H1 (cell line): ENCODE measurements around the gene ROR1. TPM values are rescaled to one million over a fixed set of nuclear protein-coding genes. Genes with fewer than 3 reads are reported as not detected.

ENCODE experiments used
- CTCF ChIA-PET: fragments of 300-600 bp; sonication (Branson Sonifier 250); formaldehyde crosslinking; loops from one replicate; lab custom pipeline; 2021; ENCODE audit not compliant: partially characterized antibody; lab: Charles Lee
- POLR2A ChIA-PET: fragments of 300-600 bp; sonication (Branson Sonifier 250); formaldehyde crosslinking; loops from one replicate; lab custom pipeline; 2021; ENCODE audit warnings: inconsistent platforms; ENCODE audit not compliant: partially characterized antibody; lab: Charles Lee
- DNase-seq, 2 experiments: peaks; one replicate each; pipeline versions ENCODE4 v3.0.0 to v3.0.0-alpha.2; 2010 to 2022; ENCODE audit warnings: low spot score in 2 of 2, low read depth in 1 of 2, mixed read lengths in 1 of 2
- FAIRE-seq: peaks from 2 replicates; lab custom pipeline; 2011; peaks lifted over from hg19 to GRCh38; lab: Jason Lieb, UNC
- H2AFZ ChIP-seq: 2 replicates; pipeline ENCODE4 v1.8.1; 2012; ENCODE audit warnings: low read length, inconsistent platforms
- H2AK5ac ChIP-seq: 2 replicates; pipeline ENCODE4 v1.6.1; 2013; ENCODE audit warnings: low read depth, low read length
- H2BK120ac ChIP-seq: replicated peaks from 2 replicates; pipeline ENCODE3; 2013; ENCODE audit warnings: low read depth, low read length, inconsistent platforms
- H2BK12ac ChIP-seq: 2 replicates; pipeline ENCODE4 v1.6.1; 2013; ENCODE audit warnings: low read depth, low read length
- H2BK15ac ChIP-seq: 2 replicates; pipeline ENCODE4 v1.6.1; 2013; ENCODE audit warnings: low read length
- H2BK20ac ChIP-seq: 2 replicates; pipeline ENCODE4 v1.6.1; 2013; ENCODE audit warnings: low read length
- H2BK5ac ChIP-seq: 2 replicates; pipeline ENCODE4 v1.6.1; 2013; ENCODE audit warnings: low read depth, low read length
- H3K14ac ChIP-seq: 2 replicates; pipeline ENCODE4 v1.6.1; 2013; ENCODE audit warnings: inconsistent platforms; ENCODE audit not compliant: insufficient read length
- H3K18ac ChIP-seq: 2 replicates; pipeline ENCODE4 v1.6.1; 2013; ENCODE audit warnings: low read length; ENCODE audit errors: extremely low read depth
- H3K23ac ChIP-seq: 2 replicates; pipeline ENCODE4 v1.6.1; 2013; ENCODE audit warnings: inconsistent platforms; ENCODE audit not compliant: insufficient read length
- H3K23me2 ChIP-seq: 2 replicates; pipeline ENCODE4 v1.6.1; 2013; ENCODE audit warnings: low read depth, low read length
- H3K27ac ChIP-seq: 2 replicates; pipeline ENCODE4 v1.6.1; 2011; ENCODE audit warnings: low read depth, low read length, inconsistent platforms
- H3K27me3 ChIP-seq, 4 experiments: replicated peaks in 1 of 4; 1 replicate in 1 of 4; 2 replicates in 3 of 4; pipeline versions ENCODE4 v1.6.1 to v1.8.1; 2011 to 2013; ENCODE audit warnings: low read length in 3 of 4, mild to moderate bottlenecking in 3 of 4, inconsistent platforms in 2 of 4, mixed read lengths in 2 of 4, moderate library complexity in 1 of 4; ENCODE audit not compliant: control insufficient read depth in 3 of 4, insufficient read depth in 3 of 4; ENCODE audit errors: extremely low read depth in 1 of 4
- H3K36me3 ChIP-seq, 4 experiments: 2 replicates each; pipeline versions ENCODE4 v1.6.1 to v1.8.1; 2011 to 2013; ENCODE audit warnings: mild to moderate bottlenecking in 4 of 4, low read length in 3 of 4, moderate library complexity in 2 of 4, control low read depth in 1 of 4, inconsistent platforms in 1 of 4; ENCODE audit not compliant: insufficient read depth in 4 of 4, control insufficient read depth in 2 of 4
- H3K4ac ChIP-seq: replicated peaks from 2 replicates; pipeline ENCODE3; 2013; ENCODE audit warnings: low read length, low read depth, mixed read lengths, inconsistent platforms; ENCODE audit not compliant: insufficient read length
- H3K4me1 ChIP-seq, 4 experiments: replicated peaks in 1 of 4; 1 replicate in 1 of 4; 2 replicates in 3 of 4; pipeline versions ENCODE4 v1.6.1 to v1.8.1; 2011 to 2013; ENCODE audit warnings: low read length in 3 of 4, inconsistent platforms in 2 of 4, mixed read lengths in 1 of 4; ENCODE audit not compliant: insufficient read depth in 4 of 4, control insufficient read depth in 3 of 4
- H3K4me2 ChIP-seq, 2 experiments: 2 replicates each; pipeline versions ENCODE4 v1.6.1 to v1.8.1; 2011 to 2013; ENCODE audit warnings: low read depth in 2 of 2, low read length in 2 of 2, control low read depth in 1 of 2, inconsistent platforms in 1 of 2, mild to moderate bottlenecking in 1 of 2; ENCODE audit not compliant: insufficient read depth in 1 of 2
- H3K4me3 ChIP-seq, 4 experiments: fragments of 200-600, 300-600 bp in 1 of 4; sonication (generic), shearing (Covaris generic), sonication (Bioruptor Twin) in 1 of 4; 2 replicates each; pipeline versions ENCODE4 v1.5.1 to v1.8.1; 2011 to 2016; ENCODE audit warnings: low read length in 4 of 4, low read depth in 3 of 4, control low read depth in 2 of 4, inconsistent platforms in 2 of 4, mild to moderate bottlenecking in 2 of 4, mixed read lengths in 1 of 4, moderate library complexity in 1 of 4; ENCODE audit not compliant: insufficient read depth in 2 of 4; ENCODE audit errors: extremely low read depth in 1 of 4
- H3K56ac ChIP-seq: replicated peaks from 2 replicates; pipeline ENCODE3; 2013; ENCODE audit warnings: low read depth, mild to moderate bottlenecking, mixed read lengths, low read length, inconsistent platforms; ENCODE audit not compliant: insufficient read length
- H3K79me1 ChIP-seq: 2 replicates; pipeline ENCODE4 v1.6.1; 2013; ENCODE audit warnings: low read depth, low read length, control low read depth
- H3K79me2 ChIP-seq, 2 experiments: 2 replicates each; pipeline versions ENCODE4 v1.6.1 to v1.8.1; 2012 to 2013; ENCODE audit warnings: low read length in 2 of 2, mild to moderate bottlenecking in 2 of 2, inconsistent platforms in 1 of 2; ENCODE audit not compliant: insufficient read depth in 2 of 2, control insufficient read depth in 1 of 2
- H3K9ac ChIP-seq, 4 experiments: replicated peaks in 1 of 4; 1 replicate in 1 of 4; 2 replicates in 3 of 4; pipeline versions ENCODE4 v1.6.1 to v1.8.1; 2011 to 2013; ENCODE audit warnings: low read depth in 3 of 4, low read length in 3 of 4, control low read depth in 2 of 4, mild to moderate bottlenecking in 2 of 4, moderate library complexity in 2 of 4, inconsistent platforms in 1 of 4; ENCODE audit errors: extremely low read depth in 1 of 4
- H3K9me3 ChIP-seq, 2 experiments: 2 replicates each; pipeline versions ENCODE4 v1.6.1 to v1.8.1; 2012 to 2013; ENCODE audit warnings: mild to moderate bottlenecking in 2 of 2, moderate library complexity in 2 of 2, control low read depth in 1 of 2, inconsistent platforms in 1 of 2, low read depth in 1 of 2, low read length in 1 of 2, mixed read lengths in 1 of 2; ENCODE audit not compliant: insufficient read depth in 2 of 2
- H4K20me1 ChIP-seq, 2 experiments: replicated peaks in 1 of 2; 2 replicates each; pipeline versions ENCODE3 to v1.8.1; 2011 to 2013; ENCODE audit warnings: inconsistent platforms in 2 of 2, low read length in 2 of 2, mild to moderate bottlenecking in 1 of 2; ENCODE audit not compliant: insufficient read depth in 2 of 2, control insufficient read depth in 1 of 2
- H4K5ac ChIP-seq: 2 replicates; pipeline ENCODE4 v1.6.1; 2013; ENCODE audit warnings: low read length, low read depth, mixed read lengths, inconsistent platforms; ENCODE audit not compliant: insufficient read length
- H4K8ac ChIP-seq: 2 replicates; pipeline ENCODE4 v1.8.0; 2013; ENCODE audit warnings: mild to moderate bottlenecking, moderate library complexity, low read length, inconsistent platforms; ENCODE audit not compliant: insufficient read depth; ENCODE audit errors: extremely low read depth
- H4K91ac ChIP-seq: replicated peaks from 2 replicates; pipeline ENCODE3; 2013; ENCODE audit warnings: low read length, mixed read lengths, inconsistent platforms; ENCODE audit not compliant: insufficient read length
- CBX8 ChIP-seq: fragments of 300-800, 300-1000 bp; sonication (generic); IDR thresholded peaks from 2 replicates; pipeline ENCODE4 v1.7.1; 2016; ENCODE audit warnings: low read depth, low read length, borderline replicate concordance
- CHD2 ChIP-seq: IDR thresholded peaks from 2 replicates; pipeline ENCODE4 v1.6.1; 2012; ENCODE audit warnings: low read length, improper control_type of control experiment
- CREB1 ChIP-seq: IDR thresholded peaks from 2 replicates; pipeline ENCODE4 v1.6.1; 2012; ENCODE audit warnings: inconsistent platforms
- SIN3A ChIP-seq, 2 experiments: IDR thresholded peaks in 1 of 2; conservative IDR thresholded peaks in 1 of 2; 2 replicates each; pipeline ENCODE4 v1.6.1; 2011 to 2012; ENCODE audit warnings: low read length in 2 of 2, improper control_type of control experiment in 1 of 2, low read depth in 1 of 2, mild to moderate bottlenecking in 1 of 2
- SIRT6 ChIP-seq: IDR thresholded peaks from one replicate; pipeline ENCODE4 v1.7.1; 2012; ENCODE audit warnings: low read length, inconsistent platforms
- SP1 ChIP-seq: IDR thresholded peaks from 2 replicates; pipeline ENCODE4 v1.6.1; 2011; ENCODE audit warnings: low read depth, low read length
- TCF12 ChIP-seq: IDR thresholded peaks from 2 replicates; pipeline ENCODE4 v1.6.1; 2011; ENCODE audit warnings: low read depth, mild to moderate bottlenecking, low read length
- WGBS, 2 experiments: shearing (Covaris generic) in 1 of 2; methylation state at CpG; one replicate each; pipeline versions ENCODE4 v1.1.6 to v1.1.7; 2013 to 2015; ENCODE audit warnings: low lambda C conversion rate in 2 of 2, mixed read lengths in 2 of 2, inconsistent platforms in 1 of 2, low coverage in 1 of 2, missing lambda C conversion rate in 1 of 2; ENCODE audit not compliant: insufficient replicate concordance in 2 of 2, insufficient coverage in 1 of 2, insufficient read length in 1 of 2; ENCODE audit errors: extremely low coverage in 1 of 2, missing lambda C conversion rate in 1 of 2; 5-methylcytosine and 5-hydroxymethylcytosine counted together
- polyA plus RNA-seq, 7 experiments: library from polyadenylated mRNA; depleted of rRNA in 3 of 7; stranded (reverse) in 5 of 7; unstranded in 2 of 7; fragments of >200 nt in 5 of 7; fragments of 200-250 nt in 2 of 7; gene quantifications; 1 replicate in 5 of 7; 2 replicates in 1 of 7; 4 replicates in 1 of 7; pipeline versions ENCODE4 v1.2.1 to v1.2.3, GENCODE V29; 2011 to 2013; ENCODE audit warnings: missing spikeins in 2 of 7, mixed read lengths in 2 of 7
- total RNA-seq: library from RNA; stranded (reverse); fragmentation: NEBNext Ultra II Directional; extraction: Animal tissue kit (Norgen Biotek cat#: 25700); gene quantifications from 2 replicates; pipeline ENCODE4 v1.2.1, GENCODE V29; 2021
- TF ChIP-seq, protein P1 (sequence below): IDR thresholded peaks from 2 replicates; pipeline ENCODE4 v1.6.1; 2011; ENCODE audit warnings: low read length, improper control_type of control experiment

ROR1 gene
- total and polyA plus RNA-seq, 2 of the 8 experiments (the other 6 are each of a cell fraction or from before 2014, with no cell fraction given): 33.6 to 73.6 TPM

DNA sequence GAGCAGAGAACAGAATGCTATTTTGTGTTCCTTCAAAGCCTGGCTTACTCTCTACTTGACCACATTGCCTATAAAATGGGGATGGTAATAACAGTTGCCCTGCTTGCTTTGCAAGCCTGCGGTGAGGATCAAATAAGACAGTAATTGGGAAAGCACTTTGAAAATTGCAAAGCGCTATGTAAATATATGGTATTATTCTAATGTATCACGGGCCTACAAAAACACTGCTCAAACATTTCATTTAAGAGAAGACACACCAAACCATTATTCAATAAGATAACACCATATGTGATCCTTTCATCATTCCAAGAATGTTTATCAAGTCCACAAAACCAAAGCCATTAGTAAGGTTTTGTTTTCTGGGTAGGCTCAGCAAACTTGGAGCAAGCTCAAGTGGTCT is 208.4 kb downstream of the ROR1 start:
- peaks cover 15% of the 10 kb centered on the region; the same call in 1 of the 2 replicates for H3K79me1 ChIP-seq
- no peak overlapping the region for H3K14ac ChIP-seq
- FAIRE-seq (no peak), DNase-seq (no peak)
- H4K5ac ChIP-seq: no peak overlapping the region
- H2AFZ ChIP-seq: no peak overlapping the region
- no peak overlapping the region for H3K18ac ChIP-seq
- no peak overlapping the region for H2BK15ac ChIP-seq
- no peak overlapping the region for H3K56ac ChIP-seq
- no peak for TF ChIP-seq SIN3A (conservative IDR thresholded peaks at IDR 0.05 in 1 of 2, IDR thresholded peaks at IDR 0.05 in 1 of 2; ENCODE audit: low read depth in 1 of 2, low read length in 2 of 2)
- TF ChIP-seq CBX8: no peak
- no peak for TF ChIP-seq CREB1
- TF ChIP-seq, protein P1, sequence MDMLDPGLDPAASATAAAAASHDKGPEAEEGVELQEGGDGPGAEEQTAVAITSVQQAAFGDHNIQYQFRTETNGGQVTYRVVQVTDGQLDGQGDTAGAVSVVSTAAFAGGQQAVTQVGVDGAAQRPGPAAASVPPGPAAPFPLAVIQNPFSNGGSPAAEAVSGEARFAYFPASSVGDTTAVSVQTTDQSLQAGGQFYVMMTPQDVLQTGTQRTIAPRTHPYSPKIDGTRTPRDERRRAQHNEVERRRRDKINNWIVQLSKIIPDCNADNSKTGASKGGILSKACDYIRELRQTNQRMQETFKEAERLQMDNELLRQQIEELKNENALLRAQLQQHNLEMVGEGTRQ: no peak
- TF ChIP-seq SIRT6: no peak
- TF ChIP-seq TCF12: no peak
- TF ChIP-seq CHD2: no peak
- no peak for TF ChIP-seq SP1
- H3K4ac ChIP-seq: no peak overlapping the region
- no peak overlapping the region for H2AK5ac ChIP-seq
- H3K23ac ChIP-seq: no peak overlapping the region
- H3K9me3 ChIP-seq: no peaks in the 10 kb centered on the region
- H3K79me2 ChIP-seq: peaks cover 0 to 89% of the 10 kb centered on the region in 2 experiments; a peak in 3 of 4 replicates
- H4K91ac ChIP-seq: no peak overlapping the region
- H3K9ac ChIP-seq: no peak overlapping the region
- H3K36me3 ChIP-seq: no peaks in the 10 kb centered on the region
- peaks cover 7 to 8% of the 10 kb centered on the region in 2 experiments for H4K20me1 ChIP-seq
- no peak overlapping the region for H3K27ac ChIP-seq
- H3K4me2 ChIP-seq: no peak overlapping the region
- no peak overlapping the region for H2BK5ac ChIP-seq
- no peak overlapping the region for H2BK12ac ChIP-seq
- ChIA-PET CTCF (interaction anchor here (2.2 to 2.4 kb wide), 2 partner anchors 9 to 155 kb away, joined by 6 to 7 read pairs; no protein-coding TSS in a partner anchor), POLR2A (no interaction called here)
- no peak overlapping the region for H2BK20ac ChIP-seq
- H3K27me3 ChIP-seq: no peaks in the 10 kb centered on the region
- H3K23me2 ChIP-seq: no peaks in the 10 kb centered on the region
- no peak overlapping the region for H2BK120ac ChIP-seq
- WGBS, 2 experiments: 80% methylated on average over 3 of the region's 3 CpGs; no CpG with 5 or more reads in 1 of the 2 experiments
- peaks cover 0 to 5% (median 2%) of the 10 kb centered on the region in 4 experiments; a peak in 2 of 7 replicates for H3K4me1 ChIP-seq
- H4K8ac ChIP-seq: no peak overlapping the region
- no peak overlapping the region for H3K4me3 ChIP-seq
